WTC11 (cell line): ENCODE measurements around the gene RABGGTA. TPM values are rescaled to one million over a fixed set of nuclear protein-coding genes. Genes with fewer than 3 reads are reported as not detected.

ENCODE experiments used
- ATAC-seq: fragments of 200-7000 bp; cut with Tn5 transposase; 2 replicates; pipeline ENCODE4 v1.10.0; 2021; ENCODE audit warnings: mild to moderate bottlenecking, moderate library complexity
- CTCF ChIA-PET: fragments of 300-600 bp; sonication (Branson Sonifier 250); formaldehyde crosslinking; loops from one replicate; lab custom pipeline; 2021; ENCODE audit warnings: antibody characterized with exemption; lab: Charles Lee
- POLR2A ChIA-PET: fragments of 350-600 bp; sonication (Branson Sonifier 250); formaldehyde crosslinking; loops from one replicate; lab custom pipeline; 2021; ENCODE audit warnings: antibody characterized with exemption; lab: Charles Lee
- DNase-seq: peaks from one replicate; pipeline ENCODE4 v3.0.0; 2021; ENCODE audit warnings: low spot score
- H3K27ac Mint-ChIP-seq: 2 replicates; pipeline ENCODE4 v1.8.0; 2021; ENCODE audit warnings: mixed read lengths
- H3K27me3 Mint-ChIP-seq: 2 replicates; pipeline ENCODE4 v1.8.0; 2021; ENCODE audit warnings: low read depth, mild to moderate bottlenecking, moderate library complexity, mixed read lengths
- H3K36me3 Mint-ChIP-seq: 2 replicates; pipeline ENCODE4 v1.8.0; 2021; ENCODE audit warnings: mixed read lengths
- H3K4me1 Mint-ChIP-seq: 2 replicates; pipeline ENCODE4 v1.8.0; 2022; ENCODE audit warnings: mixed read lengths
- H3K4me3 Mint-ChIP-seq: 2 replicates; pipeline ENCODE4 v1.8.0; 2021; ENCODE audit warnings: mild to moderate bottlenecking, moderate library complexity, mixed read lengths
- H3K9me3 Mint-ChIP-seq: 2 replicates; pipeline ENCODE4 v1.8.0; 2021; ENCODE audit warnings: mixed read lengths
- EMX1 ChIP-seq: fragments of 250-450 bp; sonication (Bioruptor Pico); IDR thresholded peaks from 2 replicates; pipeline ENCODE4 v1.8.0; 2021; ENCODE audit warnings: mild to moderate bottlenecking
- GRHL2 ChIP-seq: fragments of 250-450 bp; sonication (Bioruptor Pico); IDR thresholded peaks from 2 replicates; pipeline ENCODE4 v1.8.0; 2022; ENCODE audit warnings: mild to moderate bottlenecking, moderate library complexity; ENCODE audit not compliant: insufficient replicate concordance, severe bottlenecking
- NR1H2 ChIP-seq: sonication (generic); formaldehyde crosslinking; IDR thresholded peaks from 2 replicates; pipeline ENCODE4 v1.9.0; 2021; ENCODE audit warnings: mild to moderate bottlenecking, moderate library complexity, missing genetic modification reagents
- OVOL2 ChIP-seq: fragments of 250-450 bp; sonication (Bioruptor Pico); IDR thresholded peaks from 2 replicates; pipeline ENCODE4 v1.9.0; 2021; ENCODE audit warnings: mild to moderate bottlenecking, borderline replicate concordance
- SMAD4 ChIP-seq: sonication (generic); formaldehyde crosslinking; IDR thresholded peaks from 2 replicates; pipeline ENCODE4 v1.8.0; 2022; ENCODE audit warnings: mild to moderate bottlenecking, missing genetic modification reagents
- SOX15 ChIP-seq: fragments of 250-450 bp; sonication (Bioruptor Pico); IDR thresholded peaks from 2 replicates; pipeline ENCODE4 v1.9.0; 2021; ENCODE audit warnings: mild to moderate bottlenecking
- TP53 ChIP-seq: sonication (generic); formaldehyde crosslinking; IDR thresholded peaks from 2 replicates; pipeline ENCODE4 v1.8.1; 2023; ENCODE audit warnings: mild to moderate bottlenecking, missing genetic modification reagents
- ZBTB21 ChIP-seq: sonication (generic); formaldehyde crosslinking; IDR thresholded peaks from 2 replicates; pipeline ENCODE4 v1.8.1; 2023; ENCODE audit warnings: mild to moderate bottlenecking, missing genetic modification reagents, borderline replicate concordance
- ZNF232 ChIP-seq: sonication (generic); formaldehyde crosslinking; IDR thresholded peaks from 2 replicates; pipeline ENCODE4 v1.8.0; 2022; ENCODE audit warnings: mild to moderate bottlenecking, missing genetic modification reagents
- ZNF281 ChIP-seq: sonication (generic); formaldehyde crosslinking; IDR thresholded peaks from 2 replicates; pipeline ENCODE4 v1.8.0; 2023; ENCODE audit warnings: mild to moderate bottlenecking, missing genetic modification reagents
- ZNF396 ChIP-seq: fragments of 250-450 bp; sonication (Bioruptor Pico); IDR thresholded peaks from 2 replicates; pipeline ENCODE4 v1.8.0; 2021; ENCODE audit warnings: mild to moderate bottlenecking, moderate library complexity, borderline replicate concordance
- ZNF512 ChIP-seq: sonication (generic); formaldehyde crosslinking; IDR thresholded peaks from 2 replicates; pipeline ENCODE4 v1.8.1; 2022; ENCODE audit warnings: missing genetic modification reagents, borderline replicate concordance
- ZNF532 ChIP-seq: fragments of 250-450 bp; sonication (Bioruptor Pico); IDR thresholded peaks from 2 replicates; pipeline ENCODE4 v1.9.0; 2021; ENCODE audit warnings: mild to moderate bottlenecking, borderline replicate concordance
- total RNA-seq: library from RNA; stranded (reverse); gene quantifications from 3 replicates; pipeline ENCODE4 v1.2.3, GENCODE V29; 2021
- TF ChIP-seq, protein P1 (sequence below): sonication (generic); formaldehyde crosslinking; IDR thresholded peaks from 2 replicates; pipeline ENCODE4 v1.8.0; 2022; ENCODE audit warnings: mild to moderate bottlenecking, missing genetic modification reagents
- TF ChIP-seq, protein P2 (sequence below): sonication (generic); formaldehyde crosslinking; IDR thresholded peaks from 2 replicates; pipeline ENCODE4 v1.8.0; 2023; ENCODE audit warnings: missing genetic modification reagents, mild to moderate bottlenecking, borderline replicate concordance
- TF ChIP-seq, protein P3 (sequence below): sonication (generic); formaldehyde crosslinking; IDR thresholded peaks from 2 replicates; pipeline ENCODE4 v1.8.1; 2022; ENCODE audit warnings: mild to moderate bottlenecking, missing genetic modification reagents, moderate library complexity, borderline replicate concordance

RABGGTA gene
- total RNA-seq, 1 experiment from 2014 or later: 27.1 TPM

DNA sequence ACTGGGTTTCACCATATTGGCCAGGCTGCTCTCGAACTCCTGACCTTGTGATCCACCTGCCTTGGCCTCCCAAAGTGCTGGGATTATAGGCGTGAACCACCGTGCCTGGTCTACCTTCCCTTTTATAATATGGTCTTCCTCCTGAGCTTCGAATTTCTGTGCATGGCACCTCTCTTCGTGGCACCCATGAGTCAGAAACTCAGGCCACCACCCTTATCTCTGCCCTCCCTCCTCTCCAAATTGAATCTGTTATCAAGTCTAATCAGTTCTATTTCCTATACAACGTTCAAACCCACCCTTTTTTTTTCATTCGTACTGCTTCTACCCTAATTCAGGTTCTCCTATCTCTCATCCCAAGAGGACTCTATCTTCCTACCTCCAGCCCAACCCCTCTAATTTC lies 24.0 kb downstream of the RABGGTA start:
- CTCF ChIA-PET: interaction anchor here (0.7 to 2.9 kb wide), 2 partner anchors 50 to 61 kb away, joined by 3 to 12 read pairs; no protein-coding TSS in a partner anchor
- Mint-ChIP-seq H3K27ac (no peak overlapping the region), H3K36me3 (no peaks in the 10 kb centered on the region), H3K4me1 (peaks cover 10% of the 10 kb centered on the region), H3K4me3 (no peak overlapping the region), H3K9me3 (no peaks in the 10 kb centered on the region), H3K27me3 (peaks cover 23% of the 10 kb centered on the region)
- no peak for DNase-seq
- no peak for ATAC-seq
- no peak for TF ChIP-seq ZNF396 (CRISPR knock-in tag)
- no peak for TF ChIP-seq ZNF512 (CRISPR knock-in tag)
- TF ChIP-seq, protein P1, sequence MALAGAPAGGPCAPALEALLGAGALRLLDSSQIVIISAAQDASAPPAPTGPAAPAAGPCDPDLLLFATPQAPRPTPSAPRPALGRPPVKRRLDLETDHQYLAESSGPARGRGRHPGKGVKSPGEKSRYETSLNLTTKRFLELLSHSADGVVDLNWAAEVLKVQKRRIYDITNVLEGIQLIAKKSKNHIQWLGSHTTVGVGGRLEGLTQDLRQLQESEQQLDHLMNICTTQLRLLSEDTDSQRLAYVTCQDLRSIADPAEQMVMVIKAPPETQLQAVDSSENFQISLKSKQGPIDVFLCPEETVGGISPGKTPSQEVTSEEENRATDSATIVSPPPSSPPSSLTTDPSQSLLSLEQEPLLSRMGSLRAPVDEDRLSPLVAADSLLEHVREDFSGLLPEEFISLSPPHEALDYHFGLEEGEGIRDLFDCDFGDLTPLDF (CRISPR knock-in tag): no peak
- TF ChIP-seq, protein P2, sequence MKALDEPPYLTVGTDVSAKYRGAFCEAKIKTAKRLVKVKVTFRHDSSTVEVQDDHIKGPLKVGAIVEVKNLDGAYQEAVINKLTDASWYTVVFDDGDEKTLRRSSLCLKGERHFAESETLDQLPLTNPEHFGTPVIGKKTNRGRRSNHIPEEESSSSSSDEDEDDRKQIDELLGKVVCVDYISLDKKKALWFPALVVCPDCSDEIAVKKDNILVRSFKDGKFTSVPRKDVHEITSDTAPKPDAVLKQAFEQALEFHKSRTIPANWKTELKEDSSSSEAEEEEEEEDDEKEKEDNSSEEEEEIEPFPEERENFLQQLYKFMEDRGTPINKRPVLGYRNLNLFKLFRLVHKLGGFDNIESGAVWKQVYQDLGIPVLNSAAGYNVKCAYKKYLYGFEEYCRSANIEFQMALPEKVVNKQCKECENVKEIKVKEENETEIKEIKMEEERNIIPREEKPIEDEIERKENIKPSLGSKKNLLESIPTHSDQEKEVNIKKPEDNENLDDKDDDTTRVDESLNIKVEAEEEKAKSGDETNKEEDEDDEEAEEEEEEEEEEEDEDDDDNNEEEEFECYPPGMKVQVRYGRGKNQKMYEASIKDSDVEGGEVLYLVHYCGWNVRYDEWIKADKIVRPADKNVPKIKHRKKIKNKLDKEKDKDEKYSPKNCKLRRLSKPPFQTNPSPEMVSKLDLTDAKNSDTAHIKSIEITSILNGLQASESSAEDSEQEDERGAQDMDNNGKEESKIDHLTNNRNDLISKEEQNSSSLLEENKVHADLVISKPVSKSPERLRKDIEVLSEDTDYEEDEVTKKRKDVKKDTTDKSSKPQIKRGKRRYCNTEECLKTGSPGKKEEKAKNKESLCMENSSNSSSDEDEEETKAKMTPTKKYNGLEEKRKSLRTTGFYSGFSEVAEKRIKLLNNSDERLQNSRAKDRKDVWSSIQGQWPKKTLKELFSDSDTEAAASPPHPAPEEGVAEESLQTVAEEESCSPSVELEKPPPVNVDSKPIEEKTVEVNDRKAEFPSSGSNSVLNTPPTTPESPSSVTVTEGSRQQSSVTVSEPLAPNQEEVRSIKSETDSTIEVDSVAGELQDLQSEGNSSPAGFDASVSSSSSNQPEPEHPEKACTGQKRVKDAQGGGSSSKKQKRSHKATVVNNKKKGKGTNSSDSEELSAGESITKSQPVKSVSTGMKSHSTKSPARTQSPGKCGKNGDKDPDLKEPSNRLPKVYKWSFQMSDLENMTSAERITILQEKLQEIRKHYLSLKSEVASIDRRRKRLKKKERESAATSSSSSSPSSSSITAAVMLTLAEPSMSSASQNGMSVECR (CRISPR knock-in tag): no peak
- TF ChIP-seq SOX15: no peak
- TF ChIP-seq NR1H2: no peak
- no peak for TF ChIP-seq ZNF532
- TF ChIP-seq SMAD4 (CRISPR knock-in tag): no peak
- no peak for TF ChIP-seq GRHL2 (CRISPR knock-in tag)
- no peak for TF ChIP-seq ZNF281
- TF ChIP-seq TP53 (CRISPR knock-in tag): no peak
- TF ChIP-seq, protein P3, sequence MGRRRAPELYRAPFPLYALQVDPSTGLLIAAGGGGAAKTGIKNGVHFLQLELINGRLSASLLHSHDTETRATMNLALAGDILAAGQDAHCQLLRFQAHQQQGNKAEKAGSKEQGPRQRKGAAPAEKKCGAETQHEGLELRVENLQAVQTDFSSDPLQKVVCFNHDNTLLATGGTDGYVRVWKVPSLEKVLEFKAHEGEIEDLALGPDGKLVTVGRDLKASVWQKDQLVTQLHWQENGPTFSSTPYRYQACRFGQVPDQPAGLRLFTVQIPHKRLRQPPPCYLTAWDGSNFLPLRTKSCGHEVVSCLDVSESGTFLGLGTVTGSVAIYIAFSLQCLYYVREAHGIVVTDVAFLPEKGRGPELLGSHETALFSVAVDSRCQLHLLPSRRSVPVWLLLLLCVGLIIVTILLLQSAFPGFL (CRISPR knock-in tag): no peak
- no peak for TF ChIP-seq EMX1
- no peak for TF ChIP-seq ZBTB21 (CRISPR knock-in tag)
- TF ChIP-seq ZNF232 (CRISPR knock-in tag): no peak
- TF ChIP-seq OVOL2 (CRISPR knock-in tag): no peak
- POLR2A ChIA-PET: no interaction called here
